Natural killer cell (primary cell): ENCODE data around the gene RFESD. TPM values are rescaled to one million over a fixed set of nuclear protein-coding genes. Genes with fewer than 3 reads are reported as not detected.

Experiments used
- ATAC-seq, 3 donors: fragments of 150-1000 bp in 2 of 3; fragments of 200-7000 bp in 1 of 3; cut with Tn5 transposase; 1 replicate in 1 of 3; 2 replicates in 2 of 3; pipeline ENCODE4 v1.10.0; 2021; ENCODE audit warnings: mild to moderate bottlenecking in 2 of 3, moderate library complexity in 2 of 3
- DNase-seq, 2 donors: peaks; one replicate each; pipeline versions ENCODE4 v3.0.0 to v3.0.0-alpha.2; 2013 to 2021; ENCODE audit warnings: mixed read lengths in 1 of 2
- H3K27ac ChIP-seq: one replicate; pipeline ENCODE4 v1.5.1; 2013; ENCODE audit warnings: mild to moderate bottlenecking, low read length
- H3K27me3 ChIP-seq: one replicate; pipeline ENCODE4 v1.6.1; 2013; ENCODE audit warnings: low read length; ENCODE audit not compliant: control insufficient read depth, insufficient read depth
- H3K36me3 ChIP-seq: one replicate; pipeline ENCODE4 v1.6.1; 2013; ENCODE audit warnings: low read length; ENCODE audit not compliant: control insufficient read depth, insufficient read depth
- H3K4me1 ChIP-seq: one replicate; pipeline ENCODE4 v1.6.1; 2013; ENCODE audit warnings: low read length; ENCODE audit not compliant: control insufficient read depth, insufficient read depth
- H3K4me3 ChIP-seq: one replicate; pipeline ENCODE4 v1.5.1; 2013; ENCODE audit warnings: low read length
- H3K9me3 ChIP-seq: one replicate; pipeline ENCODE4 v1.6.1; 2013; ENCODE audit warnings: low read length; ENCODE audit not compliant: control insufficient read depth, insufficient read depth
- H3K27ac Mint-ChIP-seq, 2 donors: one replicate each; pipeline ENCODE4 v1.8.0; 2022; ENCODE audit warnings: mild to moderate bottlenecking in 2 of 2, mixed read lengths in 2 of 2, moderate library complexity in 1 of 2
- H3K27me3 Mint-ChIP-seq, 2 donors: one replicate each; pipeline ENCODE4 v1.8.0; 2022; ENCODE audit warnings: low read depth in 2 of 2, mixed read lengths in 2 of 2
- H3K36me3 Mint-ChIP-seq: one replicate; pipeline ENCODE4 v1.8.0; 2022; ENCODE audit warnings: mixed read lengths
- H3K4me1 Mint-ChIP-seq, 2 donors: one replicate each; pipeline ENCODE4 v1.8.0; 2022; ENCODE audit warnings: mixed read lengths in 2 of 2
- H3K4me3 Mint-ChIP-seq: one replicate; pipeline ENCODE4 v1.8.0; 2022; ENCODE audit warnings: mild to moderate bottlenecking, moderate library complexity, mixed read lengths
- H3K9me3 Mint-ChIP-seq, 2 donors: one replicate each; pipeline ENCODE4 v1.8.0; 2022; ENCODE audit warnings: mixed read lengths in 2 of 2
- WGBS: methylation state at CpG from one replicate; pipeline ENCODE4 v1.1.7; 2013; ENCODE audit warnings: missing lambda C conversion rate; ENCODE audit not compliant: insufficient coverage; 5-methylcytosine and 5-hydroxymethylcytosine counted together
- intact Hi-C: fragments of 100-400 bp; cut with micrococcal nuclease; formaldehyde crosslinking; loops from one replicate; pipeline ENCODE4 v1.14.2; 2022
- total RNA-seq, 4 donors: library from RNA; stranded (reverse); fragments of 120-200 nt in 1 of 4; gene quantifications; one replicate each; pipeline versions ENCODE4 v1.2.3 to v1.2.4, GENCODE V29; 2013 to 2022
- TF ChIP-seq, protein P1 (sequence below): fragments of 200-600 bp; IDR thresholded peaks from one replicate; pipeline ENCODE4 v1.8.0; 2022; ENCODE audit warnings: antibody characterized with exemption

Gene RFESD
- total RNA-seq, 3 donors from 2014 or later (not counting 1 experiment from before 2014, with no cell fraction given), result 0.96 to 1.5 (median 1.4) TPM

DNA sequence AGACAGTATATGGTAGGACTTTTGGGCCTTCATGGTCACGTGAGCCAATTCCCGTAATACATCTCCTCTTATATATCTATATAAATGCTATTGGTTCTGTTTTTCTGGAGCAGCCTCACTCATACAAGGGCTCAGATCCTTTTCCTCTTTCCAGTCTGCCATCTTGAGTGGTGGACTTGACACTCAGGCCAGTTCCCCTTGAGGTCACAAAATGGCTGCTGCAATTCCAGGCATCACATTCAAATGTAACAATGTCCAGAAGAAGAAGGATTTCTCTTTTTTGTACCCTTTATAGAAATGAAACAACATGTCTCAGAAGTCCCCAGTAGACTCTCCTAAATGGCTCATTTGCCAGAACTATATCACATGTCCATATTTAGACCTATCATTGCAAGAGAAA lies 22.2 kb upstream of the RFESD start:
- H3K27ac ChIP-seq, result no peak overlapping the region
- H3K9me3 ChIP-seq, result no peaks in the 10 kb centered on the region
- ATAC-seq (no peak), DNase-seq (no peak)
- no peak overlapping the region for H3K27ac Mint-ChIP-seq
- intact Hi-C loops, result loop anchor here (10.0 kb wide), 2 partner anchors 70 to 1560 kb away; partner anchors contain the start of genes ARSK, RIOK2 and SKIC3
- H3K27me3 Mint-ChIP-seq, result peaks cover 0 to 2% of the 10 kb centered on the region in 2 donors
- no peaks in the 10 kb centered on the region for H3K36me3 Mint-ChIP-seq
- no peaks in the 10 kb centered on the region for H3K27me3 ChIP-seq
- H3K36me3 ChIP-seq, result no peaks in the 10 kb centered on the region
- H3K4me3 Mint-ChIP-seq, result no peak overlapping the region
- H3K9me3 Mint-ChIP-seq, result no peaks in the 10 kb centered on the region
- H3K4me1 Mint-ChIP-seq, result peaks cover 23% of the 10 kb centered on the region in 2 donors
- TF ChIP-seq, protein P1, sequence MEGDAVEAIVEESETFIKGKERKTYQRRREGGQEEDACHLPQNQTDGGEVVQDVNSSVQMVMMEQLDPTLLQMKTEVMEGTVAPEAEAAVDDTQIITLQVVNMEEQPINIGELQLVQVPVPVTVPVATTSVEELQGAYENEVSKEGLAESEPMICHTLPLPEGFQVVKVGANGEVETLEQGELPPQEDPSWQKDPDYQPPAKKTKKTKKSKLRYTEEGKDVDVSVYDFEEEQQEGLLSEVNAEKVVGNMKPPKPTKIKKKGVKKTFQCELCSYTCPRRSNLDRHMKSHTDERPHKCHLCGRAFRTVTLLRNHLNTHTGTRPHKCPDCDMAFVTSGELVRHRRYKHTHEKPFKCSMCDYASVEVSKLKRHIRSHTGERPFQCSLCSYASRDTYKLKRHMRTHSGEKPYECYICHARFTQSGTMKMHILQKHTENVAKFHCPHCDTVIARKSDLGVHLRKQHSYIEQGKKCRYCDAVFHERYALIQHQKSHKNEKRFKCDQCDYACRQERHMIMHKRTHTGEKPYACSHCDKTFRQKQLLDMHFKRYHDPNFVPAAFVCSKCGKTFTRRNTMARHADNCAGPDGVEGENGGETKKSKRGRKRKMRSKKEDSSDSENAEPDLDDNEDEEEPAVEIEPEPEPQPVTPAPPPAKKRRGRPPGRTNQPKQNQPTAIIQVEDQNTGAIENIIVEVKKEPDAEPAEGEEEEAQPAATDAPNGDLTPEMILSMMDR, result no peak
- H3K4me3 ChIP-seq, result no peak overlapping the region
- peaks cover 19% of the 10 kb centered on the region for H3K4me1 ChIP-seq
- no CpG with 5 or more reads among the region's 2 CpGs for WGBS

DNA sequence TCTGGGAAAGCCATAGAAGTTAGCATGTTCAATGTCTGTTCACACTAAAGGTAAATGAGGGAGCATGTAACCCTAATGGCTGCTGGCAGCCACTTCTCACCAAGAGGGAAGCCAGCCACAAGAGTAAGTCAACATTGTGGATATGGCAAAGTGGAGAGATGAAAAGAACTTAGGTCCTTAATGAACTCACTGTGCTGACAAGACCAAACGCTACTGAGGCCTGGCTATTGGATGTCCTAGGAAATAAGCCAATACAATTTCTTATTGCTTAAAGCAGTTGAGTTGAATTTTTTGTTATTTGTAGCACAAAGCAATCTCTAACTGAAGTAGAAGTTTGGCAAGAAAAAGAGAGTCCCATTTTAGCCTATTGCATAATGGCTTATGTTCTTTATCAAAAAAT lies 19.9 kb upstream of the RFESD start:
- no peak for ATAC-seq
- Histone ChIP-seq H3K4me1 (peaks cover 7% of the 10 kb centered on the region), H3K36me3 (no peaks in the 10 kb centered on the region), H3K27me3 (no peaks in the 10 kb centered on the region), H3K27ac (no peak overlapping the region), H3K4me3 (no peak overlapping the region), H3K9me3 (no peaks in the 10 kb centered on the region)
- Mint-ChIP-seq H3K36me3 (no peaks in the 10 kb centered on the region), H3K27ac (no peak overlapping the region), H3K4me3 (no peak overlapping the region), H3K27me3 (peaks cover 0 to 2% of the 10 kb centered on the region in 2 donors), H3K4me1 (peaks cover 12 to 14% of the 10 kb centered on the region in 2 donors), H3K9me3 (no peaks in the 10 kb centered on the region)
- 92% methylated on average over 1 of the region's 1 CpG for WGBS
- intact Hi-C loops, result loop anchor here (10.0 kb wide), 2 partner anchors 72 to 1558 kb away; partner anchors contain the start of genes ARSK, RIOK2 and SKIC3
- DNase-seq, result no peak
- TF ChIP-seq, protein P1, result no peak

DNA sequence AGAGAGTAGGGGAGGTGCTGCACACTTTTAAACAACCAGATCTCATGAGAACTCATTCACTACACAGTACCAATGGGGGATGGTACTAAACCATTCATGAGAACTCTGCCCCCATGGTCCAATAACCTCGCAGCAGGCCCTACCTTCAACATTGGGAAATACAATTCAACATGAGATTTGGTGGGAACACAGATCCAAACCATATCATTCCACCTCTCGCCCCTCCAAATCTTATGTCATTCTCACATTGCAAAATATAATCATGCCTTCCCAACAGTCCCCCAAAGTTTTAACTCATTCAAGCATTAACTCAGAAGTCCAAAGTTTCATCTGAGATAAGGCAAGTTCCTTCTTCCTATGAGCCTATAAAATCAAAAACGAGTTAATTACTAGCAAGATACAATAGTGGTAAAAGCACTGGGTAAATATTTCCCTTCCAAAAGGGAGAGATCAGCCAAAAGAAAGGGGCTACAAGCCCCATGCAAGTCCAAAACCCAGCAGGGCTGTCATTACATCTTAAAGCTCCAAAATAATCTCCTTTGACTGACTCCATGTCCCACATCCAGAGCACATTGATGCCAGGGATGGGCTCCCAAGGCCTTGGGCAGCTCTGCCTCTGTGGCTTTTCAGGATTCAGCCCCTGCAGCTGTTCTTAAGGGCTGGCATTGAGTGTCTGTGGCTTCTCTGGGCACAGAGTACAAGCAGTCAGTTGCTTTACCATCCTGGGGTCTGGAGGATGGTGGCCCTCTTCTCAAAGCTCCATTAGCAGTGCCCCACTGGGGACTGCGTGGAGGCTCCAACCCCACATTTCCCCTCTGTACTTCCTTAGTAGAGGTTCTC lies 18.4 kb upstream of the RFESD start:
- intact Hi-C loops, result loop anchor here (10.0 kb wide), 2 partner anchors 73 to 1557 kb away; partner anchors contain the start of genes ARSK, RIOK2 and SKIC3
- Histone ChIP-seq H3K4me3 (no peak overlapping the region), H3K36me3 (no peaks in the 10 kb centered on the region), H3K4me1 (peaks cover 4% of the 10 kb centered on the region), H3K9me3 (no peaks in the 10 kb centered on the region), H3K27me3 (no peaks in the 10 kb centered on the region), H3K27ac (no peak overlapping the region)
- H3K27ac Mint-ChIP-seq, result no peak overlapping the region
- 86% methylated on average over 4 of the region's 4 CpGs for WGBS
- H3K36me3 Mint-ChIP-seq, result no peaks in the 10 kb centered on the region
- H3K27me3 Mint-ChIP-seq, result peaks cover 0 to 2% of the 10 kb centered on the region in 2 donors
- ATAC-seq (no peak), DNase-seq (no peak)
- no peak overlapping the region for H3K4me3 Mint-ChIP-seq
- TF ChIP-seq, protein P1, result no peak
- H3K9me3 Mint-ChIP-seq, result no peaks in the 10 kb centered on the region
- peaks cover 11 to 12% of the 10 kb centered on the region in 2 donors for H3K4me1 Mint-ChIP-seq
